ENCODE results near the gene GUCY1A2. TPM values are rescaled to one million over a fixed set of nuclear protein-coding genes. Genes with fewer than 3 reads are reported as not detected.

GUCY1A2 gene
- total RNA-seq, 1 experiment from 2014 or later: 5.4 TPM

- Histone ChIP-seq H3K36me3 (ENCODE audit: insufficient read depth, low read length, poor library complexity, severe bottlenecking) (no peaks in the 10 kb centered on the region), H3K4me1 (ENCODE audit: insufficient read depth, low read length, poor library complexity, severe bottlenecking) (peaks cover 69% of the 10 kb centered on the region), H3K27ac (ENCODE audit: low read depth, low read length, poor library complexity, severe bottlenecking) (peak overlapping the region; percentile 94), H3K9me3 (ENCODE audit: low read depth, low read length, poor library complexity, severe bottlenecking) (no peaks in the 10 kb centered on the region), H3K4me3 (ENCODE audit: low read depth, low read length, poor library complexity, severe bottlenecking) (no peak overlapping the region), H3K27me3 (replicated peaks; ENCODE audit: insufficient read depth, low read depth, low read length, poor library complexity) (no peaks in the 10 kb centered on the region)
- BruUV-seq (replicated peaks): no TSS peak
- CTCF ChIA-PET: no interaction called here
- DNase-seq (ENCODE audit: low spot score): no peak
- POLR2A ChIA-PET (ENCODE audit: low non-redundant PET): interaction anchor here (0.9 kb wide), 1 partner anchor 22 kb away, joined by 5 read pairs; no protein-coding TSS in a partner anchor
- TF ChIP-seq EZH2 (IDR thresholded peaks at IDR 0.05; ENCODE audit: borderline replicate concordance, low read depth, low read length, poor library complexity, severe bottlenecking) (no peak), CTCF (conservative IDR thresholded peaks at IDR 0.05; ENCODE audit: low read depth, low read length) (no peak)
- intact Hi-C loops (cut with micrococcal nuclease; ENCODE audit: unreplicated experiment): no loop called here
Observed at GRCh38 chr11:106961048-106961447, 57.2 kb downstream of the GUCY1A2 start.

- Histone ChIP-seq H3K9me3 (ENCODE audit: low read depth, low read length, poor library complexity, severe bottlenecking) (no peaks in the 10 kb centered on the region), H3K27ac (ENCODE audit: low read depth, low read length, poor library complexity, severe bottlenecking) (peak overlapping the region; percentile 94), H3K27me3 (replicated peaks; ENCODE audit: insufficient read depth, low read depth, low read length, poor library complexity) (no peaks in the 10 kb centered on the region), H3K4me3 (ENCODE audit: low read depth, low read length, poor library complexity, severe bottlenecking) (no peak overlapping the region), H3K36me3 (ENCODE audit: insufficient read depth, low read length, poor library complexity, severe bottlenecking) (no peaks in the 10 kb centered on the region), H3K4me1 (ENCODE audit: insufficient read depth, low read length, poor library complexity, severe bottlenecking) (peaks cover 71% of the 10 kb centered on the region)
- no peak for TF ChIP-seq CTCF (conservative IDR thresholded peaks at IDR 0.05; ENCODE audit: low read depth, low read length)
- TF ChIP-seq EZH2 (IDR thresholded peaks at IDR 0.05; ENCODE audit: borderline replicate concordance, low read depth, low read length, poor library complexity, severe bottlenecking): no peak
- BruUV-seq (replicated peaks): no TSS peak
- intact Hi-C loops (cut with micrococcal nuclease; ENCODE audit: unreplicated experiment): loop anchor here (5.0 kb wide), 1 partner anchor 42 kb away; no protein-coding TSS in a partner anchor
- ChIA-PET CTCF (no interaction called here), POLR2A (ENCODE audit: low non-redundant PET) (no interaction called here)
- no peak for DNase-seq (ENCODE audit: low spot score)
Observed at GRCh38 chr11:106959800-106960199, 58.5 kb downstream of the GUCY1A2 start.

- Histone ChIP-seq H3K27me3 (replicated peaks; ENCODE audit: insufficient read depth, low read depth, low read length, poor library complexity) (no peaks in the 10 kb centered on the region), H3K4me1 (ENCODE audit: insufficient read depth, low read length, poor library complexity, severe bottlenecking) (peaks cover 71% of the 10 kb centered on the region), H3K9me3 (ENCODE audit: low read depth, low read length, poor library complexity, severe bottlenecking) (no peaks in the 10 kb centered on the region), H3K27ac (ENCODE audit: low read depth, low read length, poor library complexity, severe bottlenecking) (peak overlapping the region; percentile 94), H3K4me3 (ENCODE audit: low read depth, low read length, poor library complexity, severe bottlenecking) (no peak overlapping the region), H3K36me3 (ENCODE audit: insufficient read depth, low read length, poor library complexity, severe bottlenecking) (no peaks in the 10 kb centered on the region)
- CTCF ChIA-PET: no interaction called here
- TF ChIP-seq EZH2 (IDR thresholded peaks at IDR 0.05; ENCODE audit: borderline replicate concordance, low read depth, low read length, poor library complexity, severe bottlenecking) (no peak), CTCF (conservative IDR thresholded peaks at IDR 0.05; ENCODE audit: low read depth, low read length) (no peak)
- POLR2A ChIA-PET (ENCODE audit: low non-redundant PET): interaction anchor here (0.5 to 0.6 kb wide), 2 partner anchors 9 to 882 kb away, joined by 3 to 7 read pairs; partner anchors contain the start of genes AASDHPPT and KBTBD3
- DNase-seq (ENCODE audit: low spot score): no peak
- no TSS peak for BruUV-seq (replicated peaks)
- intact Hi-C loops (cut with micrococcal nuclease; ENCODE audit: unreplicated experiment): loop anchor here (5.0 kb wide), 1 partner anchor 42 kb away; no protein-coding TSS in a partner anchor
Observed at GRCh38 chr11:106959386-106959785, 58.9 kb downstream of the GUCY1A2 start.
